ENCODE measurements around the gene PTGR3.

DNA sequence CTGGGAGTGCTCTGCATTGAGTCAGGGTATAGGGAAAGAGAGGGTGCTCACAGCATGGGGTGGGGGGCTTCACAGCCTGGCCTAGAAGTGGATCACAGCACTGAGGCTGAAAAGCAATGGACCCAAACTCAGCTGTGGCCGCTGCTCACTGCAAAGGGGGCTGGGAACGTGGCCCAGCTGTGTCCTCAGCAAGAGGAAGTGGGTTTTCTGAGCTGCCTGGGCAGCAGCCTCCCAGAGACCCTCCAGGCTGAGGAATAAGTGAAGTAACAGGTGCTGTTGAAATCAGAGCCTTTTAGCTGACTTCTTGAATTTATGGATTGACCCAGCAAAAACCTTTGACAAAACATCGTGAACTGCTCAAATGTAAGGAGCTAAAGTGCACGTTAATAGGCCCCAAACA, 35.2 kb downstream of the PTGR3 start:
- TF ChIP-seq, protein P1, sequence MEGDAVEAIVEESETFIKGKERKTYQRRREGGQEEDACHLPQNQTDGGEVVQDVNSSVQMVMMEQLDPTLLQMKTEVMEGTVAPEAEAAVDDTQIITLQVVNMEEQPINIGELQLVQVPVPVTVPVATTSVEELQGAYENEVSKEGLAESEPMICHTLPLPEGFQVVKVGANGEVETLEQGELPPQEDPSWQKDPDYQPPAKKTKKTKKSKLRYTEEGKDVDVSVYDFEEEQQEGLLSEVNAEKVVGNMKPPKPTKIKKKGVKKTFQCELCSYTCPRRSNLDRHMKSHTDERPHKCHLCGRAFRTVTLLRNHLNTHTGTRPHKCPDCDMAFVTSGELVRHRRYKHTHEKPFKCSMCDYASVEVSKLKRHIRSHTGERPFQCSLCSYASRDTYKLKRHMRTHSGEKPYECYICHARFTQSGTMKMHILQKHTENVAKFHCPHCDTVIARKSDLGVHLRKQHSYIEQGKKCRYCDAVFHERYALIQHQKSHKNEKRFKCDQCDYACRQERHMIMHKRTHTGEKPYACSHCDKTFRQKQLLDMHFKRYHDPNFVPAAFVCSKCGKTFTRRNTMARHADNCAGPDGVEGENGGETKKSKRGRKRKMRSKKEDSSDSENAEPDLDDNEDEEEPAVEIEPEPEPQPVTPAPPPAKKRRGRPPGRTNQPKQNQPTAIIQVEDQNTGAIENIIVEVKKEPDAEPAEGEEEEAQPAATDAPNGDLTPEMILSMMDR (IDR thresholded peaks at IDR 0.05), result no peak
- no peak for TF ChIP-seq EZH2 (IDR thresholded peaks at IDR 0.05; ENCODE audit: borderline replicate concordance, insufficient read depth, low read depth, low read length, poor library complexity, severe bottlenecking)
